SK-N-SH treated with all-trans-retinoic acid at 6 μM for 48 hours (cell line): Measurements from ENCODE around the gene DRD4.

Source experiments
- ISL1 ChIP-seq: fragments of 250-450 bp; sonication (Bioruptor Pico); IDR thresholded peaks from 2 replicates; pipeline ENCODE4 v2.1.2; 2022; ENCODE audit warnings: mild to moderate bottlenecking, moderate library complexity
- PPARA ChIP-seq: fragments of 250-450 bp; sonication (Bioruptor Pico); IDR thresholded peaks from 2 replicates; pipeline ENCODE4 v1.5.0; 2020; ENCODE audit warnings: mild to moderate bottlenecking, borderline replicate concordance
- RARB ChIP-seq: fragments of 250-450 bp; sonication (Bioruptor Pico); IDR thresholded peaks from 2 replicates; pipeline ENCODE4 v1.8.0; 2021; ENCODE audit warnings: mild to moderate bottlenecking, moderate library complexity
- ZC3H10 ChIP-seq: fragments of 250-450 bp; sonication (Bioruptor Pico); IDR thresholded peaks from 2 replicates; pipeline ENCODE4 v1.5.1; 2021; ENCODE audit warnings: mild to moderate bottlenecking, moderate library complexity
- ZNF565 ChIP-seq: fragments of 450-650 bp; formaldehyde crosslinking; conservative IDR thresholded peaks from 2 replicates; pipeline ENCODE4 v1.5.0; 2020; ENCODE audit warnings: low read depth, mild to moderate bottlenecking, moderate library complexity
- TF ChIP-seq, protein P1 (sequence below): fragments of 250-450 bp; sonication (Bioruptor Pico); IDR thresholded peaks from 2 replicates; pipeline ENCODE4 v1.8.0; 2020; ENCODE audit warnings: mild to moderate bottlenecking, moderate library complexity, borderline replicate concordance

DNA sequence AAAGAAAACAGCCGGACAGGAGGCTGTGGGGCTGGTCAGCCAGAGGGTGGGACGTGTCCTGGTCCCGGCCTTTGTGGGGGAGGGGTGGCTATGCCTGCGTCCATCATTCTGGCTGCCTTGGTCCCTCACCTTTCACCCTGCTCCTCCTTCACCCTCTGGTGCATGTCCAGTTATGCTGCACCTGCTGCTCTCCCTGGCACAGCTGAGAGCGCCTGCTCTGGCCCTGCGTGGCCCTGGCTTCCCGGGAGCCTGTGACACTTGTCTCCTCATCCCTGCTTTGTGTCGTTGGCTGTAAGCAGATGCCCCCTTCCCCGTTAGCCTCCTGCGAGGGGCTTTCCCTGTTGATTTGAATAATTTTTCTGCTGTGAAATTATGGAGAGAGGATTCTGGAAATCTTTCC is 44.2 kb upstream of the DRD4 start:
- no peak for TF ChIP-seq ZC3H10 (CRISPR knock-in tag)
- no peak for TF ChIP-seq RARB (CRISPR knock-in tag)
- TF ChIP-seq PPARA (CRISPR knock-in tag): no peak
- no peak for TF ChIP-seq ZNF565 (CRISPR knock-in tag)
- no peak for TF ChIP-seq ISL1
- TF ChIP-seq, protein P1, sequence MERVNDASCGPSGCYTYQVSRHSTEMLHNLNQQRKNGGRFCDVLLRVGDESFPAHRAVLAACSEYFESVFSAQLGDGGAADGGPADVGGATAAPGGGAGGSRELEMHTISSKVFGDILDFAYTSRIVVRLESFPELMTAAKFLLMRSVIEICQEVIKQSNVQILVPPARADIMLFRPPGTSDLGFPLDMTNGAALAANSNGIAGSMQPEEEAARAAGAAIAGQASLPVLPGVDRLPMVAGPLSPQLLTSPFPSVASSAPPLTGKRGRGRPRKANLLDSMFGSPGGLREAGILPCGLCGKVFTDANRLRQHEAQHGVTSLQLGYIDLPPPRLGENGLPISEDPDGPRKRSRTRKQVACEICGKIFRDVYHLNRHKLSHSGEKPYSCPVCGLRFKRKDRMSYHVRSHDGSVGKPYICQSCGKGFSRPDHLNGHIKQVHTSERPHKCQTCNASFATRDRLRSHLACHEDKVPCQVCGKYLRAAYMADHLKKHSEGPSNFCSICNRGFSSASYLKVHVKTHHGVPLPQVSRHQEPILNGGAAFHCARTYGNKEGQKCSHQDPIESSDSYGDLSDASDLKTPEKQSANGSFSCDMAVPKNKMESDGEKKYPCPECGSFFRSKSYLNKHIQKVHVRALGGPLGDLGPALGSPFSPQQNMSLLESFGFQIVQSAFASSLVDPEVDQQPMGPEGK (CRISPR knock-in tag): no peak
